Measurements from ENCODE around the gene ZNF775.

DNA sequence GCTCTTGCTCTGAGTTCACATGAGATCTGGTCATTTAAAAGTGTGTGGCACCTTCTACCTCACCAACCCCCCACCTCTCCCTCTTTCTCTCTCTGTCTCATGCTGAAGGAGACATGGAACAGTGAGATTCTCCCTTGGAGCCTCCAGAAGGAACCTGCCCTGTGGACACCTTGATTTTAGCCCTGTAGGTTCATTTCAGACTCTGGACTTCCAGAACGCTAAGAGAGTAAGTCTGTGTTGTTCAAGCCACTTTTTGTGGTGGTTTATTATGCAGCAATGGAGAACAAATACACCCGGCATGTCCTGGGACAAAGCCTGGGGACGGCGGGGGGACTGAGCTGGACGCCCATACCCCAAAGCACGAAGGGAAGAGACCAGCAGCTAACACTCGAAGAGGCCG, 50.6 kb downstream of the ZNF775 start:
- TF ChIP-seq POLR2AphosphoS5 (IDR thresholded peaks at IDR 0.05; ENCODE audit: low read depth, low read length) (no peak), POLR2A (IDR thresholded peaks at IDR 0.05; ENCODE audit: low read depth, low read length) (no peak)

Data from GM12892 (cell line).